Liver (tissue), 3 donors: Measurements from ENCODE around the gene FOXO1.

ENCODE experiments used
- EGR1 ChIP-seq, 2 donors: IDR thresholded peaks; 2 replicates each; pipeline ENCODE4 v1.6.1; 2016 to 2018; ENCODE audit warnings: antibody characterized with exemption in 2 of 2, low read depth in 2 of 2
- FOXA1 ChIP-seq: IDR thresholded peaks from 2 replicates; pipeline ENCODE4 v1.6.1; 2016; ENCODE audit warnings: antibody characterized with exemption
- GABPA ChIP-seq, 2 donors: IDR thresholded peaks in 1 of 2; conservative IDR thresholded peaks in 1 of 2; 2 replicates each; pipeline ENCODE4 v1.6.1; 2016; ENCODE audit warnings: antibody characterized with exemption in 2 of 2, mild to moderate bottlenecking in 1 of 2, moderate library complexity in 1 of 2
- HNF4G ChIP-seq: IDR thresholded peaks from 2 replicates; pipeline ENCODE4 v1.6.1; 2016; ENCODE audit warnings: antibody characterized with exemption
- JUND ChIP-seq, 2 donors: IDR thresholded peaks; 2 replicates each; pipeline ENCODE4 v1.6.1; 2016; ENCODE audit warnings: antibody characterized with exemption in 2 of 2
- RAD21 ChIP-seq, 2 donors: IDR thresholded peaks; 2 replicates each; pipeline ENCODE4 v1.6.1; 2016; ENCODE audit warnings: antibody characterized with exemption in 2 of 2, mild to moderate bottlenecking in 2 of 2
- REST ChIP-seq: IDR thresholded peaks from 2 replicates; pipeline ENCODE4 v1.6.1; 2016; ENCODE audit warnings: antibody characterized with exemption, mild to moderate bottlenecking
- SP1 ChIP-seq: IDR thresholded peaks from 2 replicates; pipeline ENCODE4 v1.6.1; 2018; ENCODE audit warnings: antibody characterized with exemption, mild to moderate bottlenecking
- TAF1 ChIP-seq: conservative IDR thresholded peaks from 2 replicates; pipeline ENCODE4 v1.6.1; 2016; ENCODE audit warnings: antibody characterized with exemption, mild to moderate bottlenecking
- YY1 ChIP-seq: IDR thresholded peaks from 2 replicates; pipeline ENCODE4 v1.6.1; 2016; ENCODE audit warnings: antibody characterized with exemption, mild to moderate bottlenecking
- TF ChIP-seq, protein P1 (sequence below): fragments of 150-350 bp; IDR thresholded peaks from 2 replicates; pipeline ENCODE4 v1.5.1; 2017; ENCODE audit warnings: improper control_type of control experiment, low read depth, low read length; ENCODE audit not compliant: missing input control
- TF ChIP-seq, protein P2 (sequence below): IDR thresholded peaks from 2 replicates; pipeline ENCODE4 v1.6.1; 2016; ENCODE audit warnings: antibody characterized with exemption
- TF ChIP-seq, protein P3 (sequence below): IDR thresholded peaks from 2 replicates; pipeline ENCODE4 v1.6.1; 2016; ENCODE audit warnings: antibody characterized with exemption
- donor health status: healthy.
- donor health status: healthy.

DNA sequence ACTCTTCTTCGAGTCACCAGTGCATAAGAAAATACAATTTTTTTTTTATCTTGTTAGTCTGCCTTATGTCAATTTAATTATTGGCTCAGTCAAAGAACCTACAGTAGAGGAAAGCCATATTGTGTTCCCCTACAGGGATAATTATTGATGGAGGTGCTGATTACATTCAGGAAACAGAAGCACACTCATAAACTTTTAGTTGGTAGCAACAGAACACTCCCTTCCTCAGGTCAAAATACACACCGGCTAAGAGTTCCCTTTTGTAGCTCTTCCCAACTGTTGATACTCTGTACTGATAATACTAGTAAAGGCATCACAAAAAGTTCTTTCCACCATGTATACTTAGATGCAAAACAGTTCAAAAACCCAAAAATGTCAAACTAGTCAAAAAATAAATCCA, 18.4 kb downstream of the FOXO1 start:
- TF ChIP-seq, protein P1, sequence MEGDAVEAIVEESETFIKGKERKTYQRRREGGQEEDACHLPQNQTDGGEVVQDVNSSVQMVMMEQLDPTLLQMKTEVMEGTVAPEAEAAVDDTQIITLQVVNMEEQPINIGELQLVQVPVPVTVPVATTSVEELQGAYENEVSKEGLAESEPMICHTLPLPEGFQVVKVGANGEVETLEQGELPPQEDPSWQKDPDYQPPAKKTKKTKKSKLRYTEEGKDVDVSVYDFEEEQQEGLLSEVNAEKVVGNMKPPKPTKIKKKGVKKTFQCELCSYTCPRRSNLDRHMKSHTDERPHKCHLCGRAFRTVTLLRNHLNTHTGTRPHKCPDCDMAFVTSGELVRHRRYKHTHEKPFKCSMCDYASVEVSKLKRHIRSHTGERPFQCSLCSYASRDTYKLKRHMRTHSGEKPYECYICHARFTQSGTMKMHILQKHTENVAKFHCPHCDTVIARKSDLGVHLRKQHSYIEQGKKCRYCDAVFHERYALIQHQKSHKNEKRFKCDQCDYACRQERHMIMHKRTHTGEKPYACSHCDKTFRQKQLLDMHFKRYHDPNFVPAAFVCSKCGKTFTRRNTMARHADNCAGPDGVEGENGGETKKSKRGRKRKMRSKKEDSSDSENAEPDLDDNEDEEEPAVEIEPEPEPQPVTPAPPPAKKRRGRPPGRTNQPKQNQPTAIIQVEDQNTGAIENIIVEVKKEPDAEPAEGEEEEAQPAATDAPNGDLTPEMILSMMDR, result no peak
- TF ChIP-seq JUND (IDR thresholded peaks at IDR 0.05) (no peak), FOXA1 (no peak), TAF1 (no peak), HNF4G (no peak), REST (no peak), RAD21 (IDR thresholded peaks at IDR 0.05) (no peak), YY1 (no peak), SP1 (no peak), GABPA (IDR thresholded peaks at IDR 0.05 in 1 of 2, conservative IDR thresholded peaks at IDR 0.05 in 1 of 2) (no peak), EGR1 (IDR thresholded peaks at IDR 0.05; ENCODE audit: low read depth in 2 of 2) (no peak)
- TF ChIP-seq, protein P2, sequence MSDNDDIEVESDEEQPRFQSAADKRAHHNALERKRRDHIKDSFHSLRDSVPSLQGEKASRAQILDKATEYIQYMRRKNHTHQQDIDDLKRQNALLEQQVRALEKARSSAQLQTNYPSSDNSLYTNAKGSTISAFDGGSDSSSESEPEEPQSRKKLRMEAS, result no peak
- TF ChIP-seq, protein P3, sequence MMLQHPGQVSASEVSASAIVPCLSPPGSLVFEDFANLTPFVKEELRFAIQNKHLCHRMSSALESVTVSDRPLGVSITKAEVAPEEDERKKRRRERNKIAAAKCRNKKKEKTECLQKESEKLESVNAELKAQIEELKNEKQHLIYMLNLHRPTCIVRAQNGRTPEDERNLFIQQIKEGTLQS, result no peak
